Spleen (tissue), 11 donors: ENCODE data around the gene ACBD6. TPM values are rescaled to one million over a fixed set of nuclear protein-coding genes. Genes with fewer than 3 reads are reported as not detected.

ENCODE experiments used
- DNase-seq: peaks from one replicate; pipeline ENCODE4 v3.0.0-alpha.2; 2020
- H3K27ac ChIP-seq, 8 donors: fragments of 200-600 bp; sonication (generic) in 7 of 8; 1 replicate in 4 of 8; 2 replicates in 4 of 8; pipeline versions ENCODE4 v1.5.0 to v1.8.0; 2016 to 2021; ENCODE audit warnings: inconsistent platforms in 4 of 8, mild to moderate bottlenecking in 4 of 8, moderate library complexity in 1 of 8
- H3K27me3 ChIP-seq, 7 donors: fragments of 200-600 bp; sonication (generic) in 6 of 7; replicated peaks in 1 of 7; 1 replicate in 4 of 7; 2 replicates in 3 of 7; pipeline versions ENCODE4 v1.5.0 to v1.8.0; 2016 to 2021; ENCODE audit warnings: inconsistent platforms in 3 of 7, mild to moderate bottlenecking in 1 of 7
- H3K36me3 ChIP-seq, 6 donors: fragments of 200-600 bp; sonication (generic) in 5 of 6; 1 replicate in 4 of 6; 2 replicates in 2 of 6; pipeline versions ENCODE4 v1.5.0 to v1.8.0; 2016 to 2021; ENCODE audit warnings: inconsistent platforms in 2 of 6
- H3K4me1 ChIP-seq, 6 donors: fragments of 200-600 bp; sonication (generic) in 5 of 6; 1 replicate in 3 of 6; 2 replicates in 3 of 6; pipeline versions ENCODE4 v1.5.0 to v1.8.0; 2016 to 2021; ENCODE audit warnings: inconsistent platforms in 3 of 6
- H3K4me3 ChIP-seq, 8 donors: fragments of 200-600 bp; sonication (generic) in 7 of 8; 1 replicate in 4 of 8; 2 replicates in 4 of 8; pipeline versions ENCODE4 v1.5.0 to v1.8.0; 2016 to 2021; ENCODE audit warnings: inconsistent platforms in 4 of 8, mild to moderate bottlenecking in 4 of 8, moderate library complexity in 2 of 8
- H3K9me3 ChIP-seq, 8 donors: fragments of 200-600 bp; sonication (generic) in 7 of 8; 1 replicate in 4 of 8; 2 replicates in 4 of 8; pipeline versions ENCODE4 v1.5.0 to v1.8.0; 2016 to 2021; ENCODE audit warnings: inconsistent platforms in 4 of 8
- POLR2A ChIP-seq, 3 donors: fragments of 450-650 bp; IDR thresholded peaks; one replicate each; pipeline ENCODE4 v1.5.1; 2017; ENCODE audit warnings: antibody characterized with exemption in 3 of 3, mild to moderate bottlenecking in 1 of 3
- POLR2AphosphoS5 ChIP-seq, 3 donors: sonication (generic); formaldehyde crosslinking; IDR thresholded peaks; one replicate each; pipeline ENCODE4 v1.5.1; 2017; ENCODE audit warnings: antibody characterized with exemption in 3 of 3
- WGBS, 5 donors: extraction: QIAGEN DNeasy Blood & Tissue Kit in 3 of 5; methylation state at CpG; one replicate each; pipeline versions ENCODE4 v1.1.5 to v1.1.7; 2013 to 2018; 5-methylcytosine and 5-hydroxymethylcytosine counted together
- intact Hi-C: fragments of 100-400 bp; cut with DNase I; formaldehyde crosslinking; loops from one replicate; pipeline ENCODE4 v1.15.0; 2023; ENCODE audit warnings: low total_unique reads
- polyA plus RNA-seq, 3 donors: library from polyadenylated mRNA; stranded (reverse); fragments of 200-250 nt; gene quantifications; one replicate each; pipeline ENCODE4 v1.2.1, GENCODE V29; 2013
- total RNA-seq, 7 donors: library from RNA; depleted of rRNA in 3 of 7; stranded (reverse); fragments of >200 nt in 3 of 7; fragmentation: NEBNext Ultra II Directional in 4 of 7; extraction: Animal tissue kit (Norgen Biotek cat#: 25700) in 4 of 7; gene quantifications; one replicate each; pipeline versions ENCODE4 v1.1.0 to v1.2.1, GENCODE V29; 2016 to 2021
- TF ChIP-seq, protein P1 (sequence below), 11 experiments: fragments of 200-600 bp in 7 of 11; fragments of 450-650 bp in 4 of 11; sonication (generic) in 4 of 11; IDR thresholded peaks in 8 of 11; conservative IDR thresholded peaks in 3 of 11; 1 replicate in 7 of 11; 2 replicates in 4 of 11; pipeline versions ENCODE4 v1.4.0 to v1.8.0; 2016 to 2021; ENCODE audit warnings: antibody characterized with exemption in 11 of 11, inconsistent platforms in 4 of 11, mild to moderate bottlenecking in 1 of 11
- donor health status: healthy with polysubstance abuse.
- donor health status: DM: no; HTN: no; CAD: no; lungs with moderate emphysema.
- donor health status: DM: no; HTN: no; CAD: no.
- donor health status: Bipolar disorder and iron deficiency.
- donor health status: healthy.
- donor health status: DM: no; HTN: no; CAD: no.
- donor health status: DM: yes; HTN: yes; CAD: no.

Gene ACBD6
- total and polyA plus RNA-seq, 10 donors = 27.2 to 62.9 (median 38.3) TPM

DNA sequence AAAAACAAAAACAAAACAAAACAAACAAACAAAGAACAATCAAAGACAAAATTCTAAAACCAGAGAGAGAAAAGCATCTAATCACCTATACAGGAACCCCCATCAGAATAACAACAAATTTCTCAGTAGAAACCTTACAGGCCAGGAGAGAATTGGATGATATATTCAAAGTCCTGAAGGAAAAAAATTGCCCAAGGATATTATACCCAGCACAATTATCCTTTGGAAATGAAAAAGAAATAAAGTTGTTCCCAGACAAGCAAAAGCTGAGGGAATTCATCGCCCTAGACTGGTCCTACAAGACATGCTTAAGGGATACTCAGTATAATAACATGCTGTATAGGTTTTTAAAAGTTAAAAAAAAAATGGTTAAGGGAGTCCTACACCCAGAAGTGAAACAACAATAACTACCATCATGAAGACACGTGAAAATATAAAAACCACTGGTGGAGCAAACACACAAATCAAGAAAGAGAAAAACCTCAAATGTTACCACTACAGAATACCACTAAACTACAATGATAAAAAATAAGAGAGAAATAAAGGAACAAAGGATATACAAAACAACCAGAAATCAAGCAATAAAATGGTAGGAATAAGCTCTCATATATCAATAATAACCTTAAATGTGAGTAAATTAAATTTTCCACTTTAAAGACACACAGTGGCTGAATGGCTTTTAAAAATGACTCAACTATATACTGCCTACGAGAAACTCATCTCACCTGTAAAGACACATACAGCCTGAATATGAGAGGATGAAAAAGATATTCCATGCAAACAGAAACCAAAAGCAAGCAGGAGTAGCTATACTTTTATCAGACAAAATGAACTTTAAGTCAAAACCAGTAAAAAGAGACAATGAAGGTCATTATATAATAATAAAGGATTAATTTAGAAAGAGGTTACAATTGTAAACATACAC is 121.9 kb downstream of the ACBD6 start:
- Histone ChIP-seq H3K27ac (no peak overlapping the region), H3K4me3 (no peak overlapping the region), H3K27me3 (no peaks in the 10 kb centered on the region), H3K36me3 (peaks cover 0 to 25% (median 0%) of the 10 kb centered on the region in 6 donors), H3K9me3 (peaks cover 8 to 94% (median 79%) of the 10 kb centered on the region in 8 donors), H3K4me1 (no peaks in the 10 kb centered on the region)
- 72 to 92% (median 88%) methylated on average over 3 of the region's 3 CpGs for WGBS, 5 donors
- TF ChIP-seq POLR2AphosphoS5 (IDR thresholded peaks at IDR 0.05) (no peak), POLR2A (IDR thresholded peaks at IDR 0.05) (no peak)
- TF ChIP-seq, protein P1, sequence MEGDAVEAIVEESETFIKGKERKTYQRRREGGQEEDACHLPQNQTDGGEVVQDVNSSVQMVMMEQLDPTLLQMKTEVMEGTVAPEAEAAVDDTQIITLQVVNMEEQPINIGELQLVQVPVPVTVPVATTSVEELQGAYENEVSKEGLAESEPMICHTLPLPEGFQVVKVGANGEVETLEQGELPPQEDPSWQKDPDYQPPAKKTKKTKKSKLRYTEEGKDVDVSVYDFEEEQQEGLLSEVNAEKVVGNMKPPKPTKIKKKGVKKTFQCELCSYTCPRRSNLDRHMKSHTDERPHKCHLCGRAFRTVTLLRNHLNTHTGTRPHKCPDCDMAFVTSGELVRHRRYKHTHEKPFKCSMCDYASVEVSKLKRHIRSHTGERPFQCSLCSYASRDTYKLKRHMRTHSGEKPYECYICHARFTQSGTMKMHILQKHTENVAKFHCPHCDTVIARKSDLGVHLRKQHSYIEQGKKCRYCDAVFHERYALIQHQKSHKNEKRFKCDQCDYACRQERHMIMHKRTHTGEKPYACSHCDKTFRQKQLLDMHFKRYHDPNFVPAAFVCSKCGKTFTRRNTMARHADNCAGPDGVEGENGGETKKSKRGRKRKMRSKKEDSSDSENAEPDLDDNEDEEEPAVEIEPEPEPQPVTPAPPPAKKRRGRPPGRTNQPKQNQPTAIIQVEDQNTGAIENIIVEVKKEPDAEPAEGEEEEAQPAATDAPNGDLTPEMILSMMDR (IDR thresholded peaks at IDR 0.05 in 8 of 11, conservative IDR thresholded peaks at IDR 0.05 in 3 of 11) = no peak
- intact Hi-C loops = no loop called here
- no peak for DNase-seq

DNA sequence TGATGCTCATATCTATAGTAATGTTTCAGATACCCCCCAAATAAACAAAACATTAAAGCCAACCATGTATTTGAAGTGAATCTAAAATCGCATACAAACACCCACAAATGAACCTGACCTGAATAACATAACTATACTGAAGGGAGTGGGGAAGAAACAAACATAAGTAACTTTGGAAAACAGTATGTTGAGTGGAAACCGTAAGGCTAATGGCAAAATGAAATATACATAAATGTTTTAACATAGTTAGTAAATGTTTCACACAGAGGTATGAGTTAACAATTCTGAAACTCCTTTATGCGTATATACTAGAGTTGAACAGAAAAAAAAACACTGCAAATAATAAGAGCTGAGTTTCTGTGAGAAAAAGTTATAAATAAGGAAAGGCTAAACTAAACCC is 125.6 kb downstream of the ACBD6 start:
- no peak for TF ChIP-seq POLR2A (IDR thresholded peaks at IDR 0.05)
- TF ChIP-seq, protein P1 (IDR thresholded peaks at IDR 0.05 in 8 of 11, conservative IDR thresholded peaks at IDR 0.05 in 3 of 11) = no peak
- no peak for TF ChIP-seq POLR2AphosphoS5 (IDR thresholded peaks at IDR 0.05)
- Histone ChIP-seq H3K4me1 (no peaks in the 10 kb centered on the region), H3K27ac (no peak overlapping the region), H3K27me3 (no peaks in the 10 kb centered on the region), H3K9me3 (peaks cover 8 to 57% (median 43%) of the 10 kb centered on the region in 8 donors), H3K4me3 (no peak overlapping the region), H3K36me3 (peaks cover 0 to 19% (median 0%) of the 10 kb centered on the region in 6 donors)
- 95 to 98% (median 97%) methylated on average over 3 of the region's 3 CpGs for WGBS, 5 donors
- no peak for DNase-seq
- intact Hi-C loops = no loop called here

DNA sequence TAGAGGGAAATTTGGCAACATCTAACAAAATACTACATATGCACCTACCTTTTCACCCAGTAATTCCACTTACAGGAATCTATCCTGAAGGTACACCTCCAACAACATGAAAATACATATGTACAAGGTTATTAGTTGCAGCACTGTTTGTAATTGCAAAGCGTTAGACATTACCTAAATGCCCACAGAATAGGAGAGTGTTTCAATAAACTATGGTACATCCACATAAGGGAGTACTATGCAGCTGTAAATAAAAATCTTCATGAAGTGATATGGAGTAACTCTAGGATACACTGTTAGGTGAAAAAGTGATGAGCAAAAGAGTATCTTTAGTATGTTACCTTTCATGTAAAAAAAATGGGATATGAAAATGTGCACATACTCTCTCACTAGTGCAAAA is 126.1 kb downstream of the ACBD6 start:
- no peaks in the 10 kb centered on the region for H3K27me3 ChIP-seq
- intact Hi-C loops = no loop called here
- H3K9me3 ChIP-seq = peaks cover 8 to 51% (median 37%) of the 10 kb centered on the region in 8 donors
- TF ChIP-seq POLR2A (IDR thresholded peaks at IDR 0.05) (no peak), POLR2AphosphoS5 (IDR thresholded peaks at IDR 0.05) (no peak)
- TF ChIP-seq, protein P1 (IDR thresholded peaks at IDR 0.05 in 8 of 11, conservative IDR thresholded peaks at IDR 0.05 in 3 of 11) = no peak
- H3K36me3 ChIP-seq = peaks cover 0 to 19% (median 0%) of the 10 kb centered on the region in 6 donors
- no peaks in the 10 kb centered on the region for H3K4me1 ChIP-seq
- H3K4me3 ChIP-seq = no peak overlapping the region
- no peak for DNase-seq
- WGBS, 5 donors = 98 to 100% (median 98%) methylated on average over 1 of the region's 1 CpG
- H3K27ac ChIP-seq = no peak overlapping the region

DNA sequence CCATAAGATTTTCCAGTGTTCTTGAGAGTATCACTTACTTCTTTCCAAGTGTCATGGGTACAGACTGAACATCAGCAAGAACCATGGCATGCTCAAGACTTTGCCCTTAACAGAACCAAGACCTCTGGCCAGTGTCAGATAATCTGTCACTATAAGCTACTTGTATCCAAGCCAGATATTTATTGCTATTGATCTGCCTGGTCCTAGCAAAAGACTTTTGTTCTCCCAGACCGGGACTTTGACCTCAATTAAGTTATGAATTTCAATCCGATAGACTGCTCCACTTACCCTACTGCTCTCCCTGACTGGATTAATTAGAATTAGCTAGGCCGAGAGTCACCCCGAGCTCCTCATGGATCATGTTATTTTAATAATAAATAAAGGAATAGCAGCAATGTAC is 129.6 kb downstream of the ACBD6 start:
- H3K4me1 ChIP-seq = no peaks in the 10 kb centered on the region
- no peak overlapping the region for H3K27ac ChIP-seq
- 87 to 94% (median 90%) methylated on average over 4 of the region's 4 CpGs for WGBS, 5 donors
- H3K27me3 ChIP-seq = no peaks in the 10 kb centered on the region
- peaks cover 0 to 16% (median 5%) of the 10 kb centered on the region in 8 donors for H3K9me3 ChIP-seq
- TF ChIP-seq POLR2AphosphoS5 (IDR thresholded peaks at IDR 0.05) (no peak), POLR2A (IDR thresholded peaks at IDR 0.05) (no peak)
- TF ChIP-seq, protein P1 (IDR thresholded peaks at IDR 0.05 in 8 of 11, conservative IDR thresholded peaks at IDR 0.05 in 3 of 11) = no peak
- DNase-seq = no peak
- no peak overlapping the region for H3K4me3 ChIP-seq
- no peaks in the 10 kb centered on the region for H3K36me3 ChIP-seq
- intact Hi-C loops = no loop called here
